GM21423 (cell line): Measurements from ENCODE around the gene PIPOX.
"Not testable (repeated sequence)": the region's sequence is repeated elsewhere in the genome, so short reads cannot be mapped to it uniquely, and the experiment has no call there.

Source experiments
- ATAC-seq: cut with Tn5 transposase; IDR thresholded peaks from one replicate; pipeline ENCODE4 v1.9.1; 2021; ENCODE audit warnings: mild to moderate bottlenecking, moderate library complexity; ENCODE audit not compliant: unreplicated experiment

PIPOX gene

DNA sequence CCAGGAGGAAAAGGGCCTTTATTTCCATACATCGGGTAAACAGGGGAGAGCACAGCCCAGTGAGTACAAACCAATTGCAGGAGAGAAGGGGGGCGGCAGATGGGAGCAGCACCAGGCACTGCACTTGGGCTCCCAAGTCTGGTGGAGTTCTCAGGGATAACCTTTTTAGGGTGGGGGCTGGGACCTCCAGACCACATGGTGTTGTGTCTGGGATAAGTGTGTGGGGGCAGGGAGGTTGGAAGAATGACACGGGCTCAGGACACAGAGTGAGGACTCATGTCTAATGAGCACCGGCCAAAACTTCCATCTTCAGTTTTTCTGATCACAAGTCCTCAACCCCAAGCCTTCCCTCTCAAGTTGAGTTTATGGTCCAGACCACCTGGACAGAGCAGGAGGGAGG, 30.6 kb downstream of the PIPOX start:
- ATAC-seq: no peak

DNA sequence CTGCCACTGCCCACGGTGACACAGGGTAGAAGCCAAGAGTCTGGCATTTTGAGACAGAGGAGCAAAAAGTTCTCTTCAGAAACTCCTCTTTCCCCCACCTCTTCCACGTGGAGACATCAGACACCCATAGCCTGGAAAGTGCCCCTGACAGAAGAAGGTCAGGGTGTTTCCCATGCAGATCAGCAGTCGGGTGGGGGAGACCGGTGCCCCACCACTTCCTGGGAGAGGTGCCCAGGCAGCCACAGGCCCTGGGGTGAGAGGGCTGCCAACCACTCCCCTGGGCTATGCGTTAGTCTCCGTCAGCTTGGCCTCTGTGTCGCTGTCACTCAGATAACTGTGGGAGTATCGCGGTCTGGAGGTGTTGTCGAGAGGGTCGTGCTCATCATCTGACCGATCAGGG, 31.5 kb downstream of the PIPOX start:
- ATAC-seq: no peak

DNA sequence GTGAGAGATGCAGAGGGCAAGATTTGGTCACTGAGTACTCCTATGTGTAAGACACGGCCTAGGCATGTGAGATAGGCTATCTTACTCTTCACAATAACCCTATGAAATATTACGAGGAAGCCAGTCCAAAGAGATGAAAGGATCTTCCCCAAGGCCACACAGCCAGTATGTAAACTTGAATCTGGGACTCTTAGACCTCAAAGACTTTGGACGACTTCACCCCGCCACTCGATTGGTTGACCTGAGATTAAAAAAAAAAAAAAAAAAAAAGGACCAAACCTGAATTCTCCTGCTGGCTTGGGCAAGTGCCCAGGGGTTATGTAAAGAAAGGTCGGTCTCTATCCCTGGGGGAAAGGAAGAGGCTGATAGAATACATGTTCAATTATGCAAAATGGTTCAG, 33.1 kb downstream of the PIPOX start:
- ATAC-seq: no peak

DNA sequence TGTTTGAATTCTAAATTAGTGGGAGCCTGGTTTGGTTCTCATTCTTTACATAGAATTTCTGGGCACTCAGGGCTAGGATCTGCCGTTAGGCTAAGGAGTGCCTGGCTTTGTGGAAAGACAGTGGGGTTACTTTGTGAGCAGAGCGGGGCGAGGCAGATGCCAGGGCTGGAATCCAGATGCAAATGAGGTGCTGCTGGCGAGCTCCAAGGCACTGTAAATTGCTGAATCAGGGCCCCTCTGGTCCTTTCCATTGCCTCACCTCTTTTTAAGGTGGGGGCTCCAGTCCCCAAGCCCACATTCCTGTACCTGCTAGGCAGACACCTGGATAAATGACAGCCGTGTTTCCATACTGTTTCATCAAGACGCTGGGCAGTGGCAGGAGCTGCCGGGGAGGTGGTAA, 33.8 kb downstream of the PIPOX start:
- ATAC-seq: no peak

DNA sequence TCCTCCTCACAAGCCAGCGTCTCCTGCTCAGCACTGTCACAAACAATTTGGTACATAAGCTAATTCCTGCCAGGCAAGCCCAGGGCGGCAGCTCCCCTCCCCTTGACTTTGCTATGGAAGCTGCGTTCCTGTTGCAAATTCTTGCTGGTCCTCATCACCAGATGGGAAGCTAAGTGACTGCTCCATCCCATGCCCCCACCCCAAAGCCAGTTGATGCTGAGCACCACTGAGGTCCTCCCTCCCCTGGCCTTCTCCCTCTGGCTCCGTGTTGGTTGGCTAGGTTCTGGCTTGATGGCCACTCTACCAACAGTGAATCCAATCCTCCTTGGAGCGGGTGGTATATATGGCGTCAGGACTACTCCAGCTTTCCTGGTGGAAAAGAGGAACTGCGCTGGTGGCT, 34.4 kb downstream of the PIPOX start:
- ATAC-seq: no peak

DNA sequence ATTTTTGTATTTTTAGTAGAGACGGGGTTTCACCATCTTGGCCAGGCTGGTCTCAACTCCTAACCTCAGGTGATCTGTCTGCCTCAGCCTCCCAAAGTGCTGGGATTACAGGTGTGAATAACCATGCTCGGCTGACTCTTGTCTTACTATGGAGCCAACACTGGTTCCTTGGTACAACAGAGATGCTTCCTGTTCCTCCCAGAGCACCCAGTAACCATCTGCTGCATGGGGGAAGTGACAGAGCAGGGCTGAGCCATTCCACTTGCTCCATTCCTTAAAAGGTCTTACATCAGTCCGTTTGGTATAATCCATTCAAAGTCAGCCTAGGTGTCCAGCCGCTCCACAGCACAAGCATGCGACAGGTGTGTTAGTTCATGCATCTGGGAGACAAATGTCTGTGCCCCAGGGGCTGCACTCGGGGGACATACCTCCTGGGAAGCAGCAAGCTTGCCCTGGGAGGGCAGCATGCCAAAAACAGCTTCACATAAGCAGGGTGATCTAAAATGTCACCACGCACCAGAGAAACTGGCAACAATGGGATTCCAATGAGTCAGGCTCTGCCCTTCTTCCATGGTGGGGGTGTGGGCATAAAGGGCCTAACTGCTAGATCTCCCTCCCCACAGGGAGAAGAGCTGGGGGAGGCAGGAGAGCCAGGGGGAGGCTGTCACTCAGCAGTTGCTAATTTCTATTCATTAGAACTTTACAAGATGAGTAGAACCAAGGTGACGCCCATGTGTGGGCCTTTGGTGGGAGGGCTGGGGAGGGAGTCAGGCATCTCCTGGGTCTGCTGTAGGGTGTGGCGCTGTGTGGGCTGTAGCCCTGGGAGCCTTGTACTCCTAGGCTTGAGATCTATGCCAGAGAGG, 35.5 kb downstream of the PIPOX start:
- no peak for ATAC-seq

DNA sequence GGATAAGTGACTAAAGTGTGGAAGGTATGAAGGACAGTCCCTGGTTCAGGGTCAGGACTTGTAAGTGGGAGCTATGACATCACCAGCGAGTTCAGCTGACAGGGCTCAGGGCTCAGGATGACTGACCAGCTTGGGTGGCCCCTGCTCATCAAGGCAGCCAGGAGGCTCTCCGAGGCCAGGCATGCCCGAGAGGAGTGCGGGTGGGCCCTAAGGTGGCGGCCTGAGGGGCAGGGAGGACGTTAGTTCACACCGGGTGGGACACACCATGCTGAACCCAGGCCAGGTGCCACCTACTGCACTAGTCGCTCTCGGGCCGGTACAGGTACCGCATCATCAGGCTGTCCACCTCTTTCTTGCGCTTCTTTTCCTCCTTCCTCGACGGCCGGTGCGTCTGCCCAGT, 36.5 kb downstream of the PIPOX start:
- no peak for ATAC-seq

DNA sequence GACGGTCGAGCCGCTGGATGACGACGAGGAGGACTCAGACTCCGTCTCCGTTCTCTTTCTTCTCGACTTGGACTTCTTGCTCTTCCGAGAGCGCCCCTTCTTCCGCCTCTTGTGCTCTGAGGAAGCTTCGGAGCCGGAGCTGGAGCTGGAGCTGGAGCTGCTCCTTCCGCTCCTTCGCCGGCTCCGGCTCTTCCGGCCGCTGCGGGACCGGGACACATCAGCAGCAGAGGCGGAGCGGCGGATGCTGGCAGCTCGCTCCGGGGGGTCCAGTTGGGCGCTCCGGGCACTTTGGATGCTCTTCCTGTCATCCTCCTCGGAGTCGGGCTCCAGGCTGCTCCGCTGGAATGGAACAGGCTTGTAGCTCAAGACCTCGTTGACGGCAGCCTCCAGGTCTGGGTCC, 36.9 kb downstream of the PIPOX start:
- no peak for ATAC-seq

DNA sequence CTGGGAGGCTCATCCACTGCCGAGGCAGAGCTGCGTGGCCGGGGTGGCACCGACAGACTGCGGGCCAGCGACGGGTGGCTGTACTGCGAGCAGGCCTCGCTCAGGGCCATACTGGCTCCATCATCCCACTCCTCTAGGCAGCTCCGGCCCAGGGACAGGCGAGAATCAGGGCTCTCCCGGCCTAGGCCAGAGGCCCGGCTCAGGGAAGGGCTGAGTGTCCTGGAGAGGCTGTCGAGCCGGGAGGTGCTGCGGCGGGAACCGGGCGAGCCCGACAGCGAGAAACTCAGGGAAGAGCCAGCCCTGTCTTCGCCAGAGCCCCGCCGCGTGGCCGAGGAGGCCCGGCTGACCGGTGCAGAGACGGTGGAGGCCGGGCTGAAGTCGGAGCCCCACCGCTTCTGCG, 37.4 kb downstream of the PIPOX start:
- no peak for ATAC-seq

DNA sequence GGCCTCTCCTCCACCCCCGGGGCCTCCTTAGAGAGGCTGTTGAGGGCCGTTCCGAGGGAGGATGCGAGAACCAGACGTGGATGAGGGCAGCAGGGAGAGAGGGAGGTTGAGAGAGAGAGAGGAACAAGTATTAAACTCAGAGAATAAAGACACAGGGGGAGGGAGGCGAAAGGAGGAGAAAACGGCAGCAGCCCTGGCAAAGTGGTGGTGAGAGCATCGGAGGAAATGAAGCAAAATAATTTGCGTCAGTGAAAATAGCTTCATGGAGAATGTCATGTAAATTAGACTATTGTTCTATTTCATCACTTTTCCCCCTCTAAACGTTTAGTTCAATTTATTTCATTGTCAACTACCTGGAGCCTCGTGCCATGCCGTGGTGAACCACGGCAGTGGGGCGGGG, 38.0 kb downstream of the PIPOX start:
- no peak for ATAC-seq

DNA sequence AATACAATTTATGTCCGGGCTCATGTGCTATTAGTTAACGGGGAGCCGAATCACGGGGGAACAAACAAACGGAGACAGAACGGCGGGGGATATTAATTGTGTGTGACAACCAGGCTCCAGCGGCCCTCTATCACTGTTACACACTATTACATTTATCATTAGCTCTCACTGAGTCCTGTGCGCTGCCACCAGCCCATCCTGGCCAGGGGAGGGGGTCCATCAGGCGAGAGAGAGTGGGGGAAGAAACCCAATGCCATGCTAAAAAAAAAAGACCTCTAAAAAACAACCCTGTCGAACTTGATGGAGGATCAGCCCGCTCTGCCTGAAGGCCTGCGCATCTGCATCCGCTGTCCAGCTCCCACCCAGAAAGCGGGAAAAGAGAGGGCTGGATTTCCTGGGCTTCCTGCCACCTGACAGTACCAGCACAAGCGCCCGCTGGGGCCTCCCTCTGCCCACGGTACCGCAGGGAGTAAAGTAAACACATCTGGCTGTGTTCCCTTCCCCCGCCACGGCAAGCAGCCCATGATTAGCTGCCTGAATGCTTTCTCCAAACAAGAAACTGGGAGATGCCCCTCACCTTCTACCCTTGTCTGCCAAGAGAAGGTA, 41.7 kb downstream of the PIPOX start:
- no peak for ATAC-seq

DNA sequence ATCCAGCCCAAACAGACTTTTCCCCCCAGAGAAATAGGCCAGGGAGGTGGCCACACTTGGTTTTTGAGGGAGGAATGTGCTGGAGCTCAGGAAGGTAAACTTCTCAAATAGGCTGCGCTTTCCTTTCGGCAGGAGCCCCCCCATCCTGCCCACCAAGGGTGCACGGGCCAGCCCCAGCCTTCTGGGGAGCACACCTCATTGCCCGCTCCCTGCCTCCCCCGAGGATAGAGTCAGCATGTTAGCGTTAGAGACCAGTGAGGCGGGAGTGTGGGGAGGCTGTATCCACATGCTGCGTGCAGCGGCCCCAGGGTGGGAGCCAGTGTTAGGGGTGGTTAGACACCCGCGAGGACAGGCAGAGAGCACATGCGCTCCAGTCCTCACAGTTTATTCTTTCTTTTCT, 42.3 kb downstream of the PIPOX start:
- ATAC-seq: no peak

DNA sequence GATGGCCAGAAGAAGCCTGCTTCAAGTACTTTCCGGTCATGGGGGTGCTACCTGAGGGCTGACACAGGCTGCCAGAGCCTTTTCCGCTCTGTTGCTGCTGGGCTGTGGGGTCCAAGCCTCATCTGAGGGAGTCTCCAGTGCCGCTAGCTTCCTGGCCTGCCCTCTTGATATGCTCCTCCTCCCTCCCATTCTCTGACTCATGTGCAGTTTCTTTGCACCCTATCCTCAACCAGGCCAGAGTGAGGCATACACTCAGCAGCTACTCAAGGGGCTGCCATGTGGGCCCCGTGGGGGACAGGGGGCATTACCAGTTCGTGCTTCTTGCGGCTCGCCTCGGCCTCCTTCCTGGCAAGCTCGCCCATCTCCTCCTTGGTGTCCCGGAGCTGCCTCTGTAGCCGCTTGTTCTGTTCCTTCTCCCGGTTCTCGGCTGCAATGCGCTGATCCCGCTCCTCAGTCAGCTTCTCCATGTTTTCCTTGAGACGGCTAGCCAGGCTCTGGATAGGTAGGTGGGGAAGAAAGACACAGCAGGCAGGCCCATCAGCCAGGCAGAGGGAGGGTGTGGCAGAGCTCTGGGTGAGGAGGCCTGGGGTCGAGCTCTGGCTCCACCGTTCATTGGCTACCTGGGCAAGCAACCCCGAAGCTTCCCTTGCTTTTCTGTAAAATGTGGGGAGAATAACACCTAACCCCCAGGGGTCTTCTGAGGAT, 43.8 kb downstream of the PIPOX start:
- ATAC-seq: no peak

DNA sequence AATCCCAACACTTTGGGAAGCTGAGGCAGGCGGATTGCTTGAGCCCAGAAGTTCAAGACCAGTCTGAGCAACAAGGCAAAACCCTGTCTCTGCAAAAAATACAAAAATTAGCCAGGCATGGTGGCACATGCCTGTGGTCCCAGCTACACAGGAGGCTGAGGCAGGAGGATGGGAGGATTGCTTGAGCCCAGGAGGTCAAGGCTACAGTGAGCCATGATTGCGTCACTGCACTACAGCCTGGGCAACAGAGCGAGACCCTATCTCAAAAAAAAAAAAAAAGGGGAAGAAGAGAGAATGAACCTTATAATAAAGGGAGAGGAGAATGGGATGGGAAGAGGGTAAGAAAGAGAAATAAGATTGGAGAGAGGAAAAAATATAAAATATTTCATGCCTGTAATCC, 45.8 kb downstream of the PIPOX start:
- not testable (repeated sequence) for ATAC-seq

DNA sequence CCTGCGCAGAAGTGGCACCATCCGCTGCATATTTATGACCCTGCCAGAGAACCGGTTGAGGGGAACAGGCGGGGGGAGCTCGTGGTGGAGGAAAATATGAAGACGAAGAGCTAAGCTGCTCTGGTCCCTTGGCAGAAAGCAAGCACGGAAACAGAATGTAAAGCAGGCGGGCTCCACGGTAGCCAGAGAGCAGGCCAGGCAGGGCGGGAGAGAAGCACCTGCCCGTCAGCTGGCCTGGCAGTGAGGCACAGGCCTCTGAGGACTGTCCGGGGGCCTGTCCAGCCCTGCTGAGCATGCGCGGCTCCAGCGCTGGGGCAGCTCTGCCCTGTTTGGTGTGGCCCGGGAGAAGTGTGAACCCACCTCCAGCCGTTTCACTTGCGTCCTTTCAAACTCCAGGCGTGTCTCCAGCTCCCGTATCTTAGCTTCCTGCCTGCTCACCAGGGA, 46.7 kb downstream of the PIPOX start:
- ATAC-seq: no peak

DNA sequence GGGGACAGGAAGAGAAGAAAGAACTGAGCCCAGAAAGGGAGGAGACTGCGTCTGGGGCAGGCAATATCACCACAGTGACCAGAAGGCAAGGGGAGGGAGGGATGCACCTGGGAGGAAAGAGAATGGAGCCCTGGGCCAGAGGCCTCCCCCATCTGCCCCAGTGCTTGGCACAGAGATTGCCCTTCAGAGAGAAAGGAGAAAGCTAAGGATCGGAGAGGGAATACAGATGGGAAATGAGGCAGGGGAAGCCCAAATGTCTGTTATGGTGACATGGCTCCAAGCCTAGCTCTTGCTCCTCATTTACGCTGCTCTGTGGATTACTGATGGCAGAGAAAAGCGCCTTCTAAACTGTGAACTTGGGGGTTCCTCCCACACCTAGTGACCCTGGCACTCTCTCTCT, 47.2 kb downstream of the PIPOX start:
- no peak for ATAC-seq

DNA sequence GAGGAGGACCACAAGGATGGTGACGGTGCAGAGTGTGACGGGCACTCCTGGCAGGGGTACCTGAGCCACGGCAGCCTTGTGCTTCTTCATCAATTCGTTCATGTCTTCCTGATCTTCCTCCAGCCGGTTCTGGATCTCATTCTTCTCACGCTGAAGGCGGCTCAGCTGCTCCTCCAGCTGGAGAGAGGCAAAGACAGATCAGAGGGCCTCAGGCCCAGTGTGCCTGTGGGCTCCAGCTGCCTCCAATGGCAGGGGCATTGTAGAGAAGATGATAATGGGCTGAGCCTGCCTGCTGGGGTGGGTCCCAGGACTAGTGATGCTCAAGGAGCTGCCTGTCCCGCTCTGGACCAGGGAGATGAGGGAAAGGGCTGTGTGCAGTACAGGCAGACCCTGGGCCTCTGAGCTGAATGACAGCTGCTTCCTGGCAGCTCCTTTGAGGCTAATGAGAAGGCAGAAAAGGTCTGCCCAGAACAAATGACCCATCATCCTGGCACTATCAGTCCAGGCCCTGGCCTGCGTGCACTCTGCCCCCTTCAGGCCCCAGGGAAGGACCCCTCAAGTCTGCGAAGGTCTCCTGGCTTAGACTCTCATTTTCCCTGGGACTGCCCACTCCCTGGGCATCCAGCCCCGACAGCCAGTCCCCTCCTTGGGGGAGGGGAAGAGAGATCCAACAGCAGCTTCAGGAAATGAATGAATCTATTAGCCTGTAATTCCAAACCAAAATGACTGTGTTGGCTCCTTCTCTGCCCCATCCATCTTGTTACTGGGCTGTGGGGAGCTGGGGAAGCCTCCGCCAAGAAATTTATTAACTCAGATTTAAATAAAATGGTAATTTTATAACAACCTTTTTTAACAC, 48.0 kb downstream of the PIPOX start:
- no peak for ATAC-seq

DNA sequence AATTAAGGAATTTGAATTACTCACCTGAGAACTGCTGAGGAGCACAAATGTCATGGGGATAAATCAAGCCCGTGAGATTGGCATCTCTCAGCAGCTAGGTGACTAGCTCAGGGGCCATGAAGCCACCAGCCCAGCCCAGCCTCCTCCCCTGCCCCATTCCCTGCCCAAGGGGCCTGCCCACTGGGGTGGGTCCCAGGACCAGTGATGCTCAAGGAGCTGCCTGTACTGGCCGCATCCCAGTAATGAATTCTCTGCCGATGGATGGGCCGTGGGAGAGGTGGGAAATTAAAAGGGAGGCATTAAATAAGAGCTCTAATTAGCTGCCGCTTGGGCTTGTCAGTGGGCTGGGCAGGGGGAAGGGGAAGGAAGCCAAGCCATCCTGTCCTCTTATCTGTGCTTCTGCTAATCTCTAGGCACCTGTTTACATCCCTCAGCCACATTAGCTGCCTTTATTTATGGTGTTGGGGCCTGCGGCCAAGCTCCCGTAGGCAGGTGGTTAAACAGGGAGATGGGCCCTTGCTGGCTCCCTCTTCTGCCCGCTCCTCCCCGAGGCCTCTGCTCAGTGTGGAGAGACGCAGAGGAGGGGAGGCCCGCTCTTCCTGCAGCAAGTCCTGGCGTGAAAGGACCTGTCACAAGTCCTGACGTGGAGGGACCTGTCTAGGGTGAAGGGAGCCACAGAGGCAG, 48.8 kb downstream of the PIPOX start:
- ATAC-seq: no peak

DNA sequence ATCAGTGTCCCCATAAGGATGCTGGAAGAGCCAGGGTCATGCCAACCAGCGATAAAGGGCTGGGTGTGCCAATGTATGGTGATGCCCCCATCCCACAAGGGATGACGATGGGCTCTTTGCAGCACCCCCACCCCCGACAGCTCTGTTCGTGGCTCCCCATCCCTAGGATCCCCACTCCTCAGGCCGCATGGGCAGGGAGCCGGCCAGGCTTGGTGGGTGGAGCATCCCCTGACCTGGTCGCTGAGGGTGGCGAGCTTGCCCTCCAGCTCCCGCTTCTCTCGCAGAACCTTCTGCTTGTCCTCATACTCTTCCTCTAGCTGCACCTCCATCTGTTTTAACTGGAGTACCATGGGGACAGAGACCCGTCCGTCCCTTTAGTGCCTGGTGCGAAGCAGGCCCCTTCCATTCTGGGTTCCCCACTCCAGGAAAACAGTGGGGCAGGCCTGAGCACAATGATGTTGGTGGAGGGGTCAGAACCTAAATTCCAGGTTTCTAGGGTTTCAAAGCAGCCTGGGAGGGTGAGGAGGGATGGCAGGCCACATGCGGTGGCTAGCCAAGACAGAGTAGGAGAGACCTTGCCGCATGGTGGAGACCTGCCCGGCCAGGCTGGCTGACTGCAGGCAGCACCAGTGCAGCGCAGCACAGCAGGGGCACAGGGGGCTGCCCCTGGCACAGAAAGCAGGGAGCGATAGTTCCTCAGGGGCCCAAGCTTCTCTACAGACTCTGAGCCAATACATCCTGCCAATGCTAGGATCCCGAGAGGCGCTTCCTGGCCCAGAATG, 50.3 kb downstream of the PIPOX start:
- ATAC-seq: no peak
